ENCODE results near the gene SARS1. TPM values are rescaled to one million over a fixed set of nuclear protein-coding genes. Genes with fewer than 3 reads are reported as not detected.
A peak's percentile ranks its signal among the peaks of the same experiment; 100 is the strongest.

Gene SARS1
- total and polyA plus RNA-seq, 2 donors (not counting 1 experiment from before 2014, with no cell fraction given) = 237 to 437 TPM

DNA sequence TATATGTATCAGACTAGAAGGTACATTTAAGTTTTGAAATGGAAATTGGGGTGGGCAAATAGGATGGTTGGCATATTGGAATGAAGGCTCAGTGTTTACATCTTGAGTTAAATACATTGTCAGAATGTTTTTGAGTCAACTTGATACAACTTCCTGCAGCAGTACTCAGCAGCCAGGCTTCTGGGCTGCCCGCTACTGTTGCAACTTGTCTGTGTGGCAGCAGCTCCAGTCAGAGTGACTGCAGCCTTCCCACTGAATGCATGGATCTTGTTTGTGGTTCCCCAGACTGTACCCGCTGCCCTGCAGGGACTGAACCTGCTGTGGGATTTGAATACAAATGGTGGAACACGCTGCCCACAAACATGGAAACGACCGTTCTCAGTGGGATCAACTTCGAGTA lies 24.9 kb upstream of the SARS1 start:
- Histone ChIP-seq H3K79me2 (ENCODE audit: control insufficient read depth, insufficient read depth, low read length) (no peaks in the 10 kb centered on the region), H3K9ac (ENCODE audit: insufficient read depth, low read length) (no peak overlapping the region), H3K27me3 (ENCODE audit: control insufficient read depth, insufficient read depth, low read length) (no peaks in the 10 kb centered on the region), H3K36me3 (ENCODE audit: control insufficient read depth, insufficient read depth, low read length) (no peaks in the 10 kb centered on the region), H2AFZ (ENCODE audit: low read length) (no peak overlapping the region), H3K4me3 (replicated peaks in 1 of 4; ENCODE audit: control extremely low read depth in 1 of 4, insufficient read depth in 1 of 4, low read depth in 3 of 4, low read length in 4 of 4) (no peak overlapping the region), H3K4me2 (ENCODE audit: extremely low read depth, insufficient read depth, low read length) (no peak overlapping the region), H3K27ac (ENCODE audit: insufficient read depth, low read length) (no peak overlapping the region), H3K9me3 (ENCODE audit: control insufficient read depth, insufficient read depth, low read depth, low read length) (no peaks in the 10 kb centered on the region), H3K4me1 (ENCODE audit: control insufficient read depth, extremely low read depth, insufficient read depth, low read length) (peaks cover 8% of the 10 kb centered on the region), H4K20me1 (ENCODE audit: control insufficient read depth, extremely low read depth, insufficient read depth, low read length) (no peaks in the 10 kb centered on the region)
- no peak for DNase-seq (ENCODE audit: low read depth in 2 of 2)
- no peak for TF ChIP-seq EZH2 (IDR thresholded peaks at IDR 0.05; ENCODE audit: low read length, missing control alignments)
- TF ChIP-seq CTCF (conservative IDR thresholded peaks at IDR 0.05 in 1 of 2, IDR thresholded peaks at IDR 0.05 in 1 of 2; ENCODE audit: low read depth in 1 of 2, low read length in 2 of 2) = no peak

DNA sequence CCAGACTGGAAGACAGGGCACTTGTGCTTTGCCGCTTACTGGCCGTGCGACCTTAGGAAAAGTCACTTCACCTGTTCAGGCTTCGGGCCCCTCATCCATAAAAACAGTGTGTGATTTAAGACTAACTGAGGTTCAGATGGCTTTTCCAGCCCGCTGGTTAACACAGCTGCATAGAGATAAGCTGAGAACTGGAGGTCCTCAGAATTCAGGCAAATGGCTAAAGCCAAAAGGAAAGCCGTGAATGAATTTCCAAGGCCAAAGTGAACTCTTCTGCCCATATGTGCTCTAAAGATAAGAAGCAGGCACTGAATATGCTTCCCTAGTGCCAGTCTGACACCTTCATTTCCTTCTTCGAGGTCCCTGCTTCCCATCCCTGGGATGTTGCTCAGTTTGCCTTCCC lies 23.5 kb upstream of the SARS1 start:
- H3K9me3 ChIP-seq (ENCODE audit: control insufficient read depth, insufficient read depth, low read depth, low read length) = no peaks in the 10 kb centered on the region
- TF ChIP-seq CTCF (conservative IDR thresholded peaks at IDR 0.05 in 1 of 2, IDR thresholded peaks at IDR 0.05 in 1 of 2; ENCODE audit: low read depth in 1 of 2, low read length in 2 of 2) = no peak
- TF ChIP-seq EZH2 (IDR thresholded peaks at IDR 0.05; ENCODE audit: low read length, missing control alignments) = no peak
- no peaks in the 10 kb centered on the region for H4K20me1 ChIP-seq (ENCODE audit: control insufficient read depth, extremely low read depth, insufficient read depth, low read length)
- H3K4me3 ChIP-seq (replicated peaks in 1 of 4; ENCODE audit: control extremely low read depth in 1 of 4, insufficient read depth in 1 of 4, low read depth in 3 of 4, low read length in 4 of 4) = no peak overlapping the region
- no peak for DNase-seq (ENCODE audit: low read depth in 2 of 2)
- H3K27ac ChIP-seq (ENCODE audit: insufficient read depth, low read length) = no peak overlapping the region
- no peaks in the 10 kb centered on the region for H3K27me3 ChIP-seq (ENCODE audit: control insufficient read depth, insufficient read depth, low read length)
- no peaks in the 10 kb centered on the region for H3K79me2 ChIP-seq (ENCODE audit: control insufficient read depth, insufficient read depth, low read length)
- H3K4me1 ChIP-seq (ENCODE audit: control insufficient read depth, extremely low read depth, insufficient read depth, low read length) = peaks cover 10% of the 10 kb centered on the region
- no peak overlapping the region for H3K9ac ChIP-seq (ENCODE audit: insufficient read depth, low read length)
- H3K36me3 ChIP-seq (ENCODE audit: control insufficient read depth, insufficient read depth, low read length) = no peaks in the 10 kb centered on the region
- no peak overlapping the region for H2AFZ ChIP-seq (ENCODE audit: low read length)
- H3K4me2 ChIP-seq (ENCODE audit: extremely low read depth, insufficient read depth, low read length) = no peak overlapping the region

DNA sequence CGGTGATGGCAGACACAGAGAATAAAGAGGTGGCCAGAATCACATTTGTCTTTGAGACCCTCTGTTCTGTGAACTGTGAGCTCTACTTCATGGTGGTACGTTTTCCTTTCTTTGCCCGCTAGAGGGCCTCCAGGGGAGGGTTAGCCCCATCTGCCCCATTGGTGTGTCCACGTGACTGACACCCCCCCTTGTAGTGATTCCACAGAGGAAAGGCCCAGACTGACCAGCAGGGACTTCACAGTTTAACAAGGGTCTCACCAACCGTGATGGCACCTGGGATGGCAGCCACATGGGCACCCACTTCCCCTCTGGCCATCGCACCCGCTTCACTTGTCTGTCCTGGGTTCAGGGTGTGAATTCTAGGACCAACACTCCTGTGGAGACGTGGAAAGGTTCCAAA lies 22.3 kb upstream of the SARS1 start:
- no peak overlapping the region for H2AFZ ChIP-seq (ENCODE audit: low read length)
- H3K9me3 ChIP-seq (ENCODE audit: control insufficient read depth, insufficient read depth, low read depth, low read length) = no peaks in the 10 kb centered on the region

More for the DNA sequence above, 22.3 kb upstream of the SARS1 start:
- Histone ChIP-seq H3K4me1 (ENCODE audit: control insufficient read depth, extremely low read depth, insufficient read depth, low read length) (peaks cover 8% of the 10 kb centered on the region), H3K36me3 (ENCODE audit: control insufficient read depth, insufficient read depth, low read length) (no peaks in the 10 kb centered on the region), H4K20me1 (ENCODE audit: control insufficient read depth, extremely low read depth, insufficient read depth, low read length) (no peaks in the 10 kb centered on the region), H3K9ac (ENCODE audit: insufficient read depth, low read length) (no peak overlapping the region), H3K4me2 (ENCODE audit: extremely low read depth, insufficient read depth, low read length) (no peak overlapping the region), H3K4me3 (replicated peaks in 1 of 4; ENCODE audit: control extremely low read depth in 1 of 4, insufficient read depth in 1 of 4, low read depth in 3 of 4, low read length in 4 of 4) (no peak overlapping the region), H3K27me3 (ENCODE audit: control insufficient read depth, insufficient read depth, low read length) (no peaks in the 10 kb centered on the region), H3K79me2 (ENCODE audit: control insufficient read depth, insufficient read depth, low read length) (no peaks in the 10 kb centered on the region), H3K27ac (ENCODE audit: insufficient read depth, low read length) (no peak overlapping the region)
- no peak for DNase-seq (ENCODE audit: low read depth in 2 of 2)
- no peak for TF ChIP-seq EZH2 (IDR thresholded peaks at IDR 0.05; ENCODE audit: low read length, missing control alignments)
- peak in 1 of 2 donors; percentile 4 for TF ChIP-seq CTCF (conservative IDR thresholded peaks at IDR 0.05 in 1 of 2, IDR thresholded peaks at IDR 0.05 in 1 of 2; ENCODE audit: low read depth in 1 of 2, low read length in 2 of 2)
